ENCODE results near the gene COA8.
"Not testable (repeated sequence)": the region's sequence is repeated elsewhere in the genome, so short reads cannot be mapped to it uniquely, and the experiment has no call there.

COA8 gene

GRCh38 chr14:103562429-103563225 lies at the start of gene COA8, which contains the start of gene BAG5:
Gene COA8 (plus strand): TSS chr14:103562960. CDS start chr14:103563002, 42 bp downstream.
Gene BAG5 (minus strand): TSS chr14:103562657. CDS start chr14:103561164, 1,493 bp downstream.
- peak; percentile 34 for DNase-seq

- DNase-seq = no peak
Measured at GRCh38 chr14:103514596-103515421, 48.0 kb upstream of the COA8 start.

- DNase-seq = no peak
Measured at GRCh38 chr14:103516426-103517173, 46.2 kb upstream of the COA8 start.

GRCh38 chr14:103517174-103517566 lies 45.6 kb upstream of the COA8 start:
- no peak for DNase-seq

GRCh38 chr14:103517721-103518421 lies 44.9 kb upstream of the COA8 start:
- DNase-seq = no peak

GRCh38 chr14:103518422-103519042 lies 44.2 kb upstream of the COA8 start:
- DNase-seq = no peak

GRCh38 chr14:103519043-103519836 lies 43.5 kb upstream of the COA8 start:
- DNase-seq = no peak

- no peak for DNase-seq
Measured at GRCh38 chr14:103519837-103520212, 42.9 kb upstream of the COA8 start.

GRCh38 chr14:103520269-103520656 lies 42.5 kb upstream of the COA8 start:
- no peak for DNase-seq

- DNase-seq = peak; percentile 8
Measured at GRCh38 chr14:103520657-103521437, 41.9 kb upstream of the COA8 start.

- DNase-seq = no peak
Measured at GRCh38 chr14:103521438-103521950, 41.3 kb upstream of the COA8 start.

GRCh38 chr14:103521951-103522563 lies 40.7 kb upstream of the COA8 start:
- no peak for DNase-seq

GRCh38 chr14:103522649-103523574 lies 39.8 kb upstream of the COA8 start, which contains the start of gene CKB:
Gene CKB (minus strand): TSS chr14:103522830. CDS start chr14:103522493, 337 bp downstream.
- no peak for DNase-seq

GRCh38 chr14:103523575-103523954 lies 39.2 kb upstream of the COA8 start:
- DNase-seq = no peak

- DNase-seq = no peak
Measured at GRCh38 chr14:103524002-103524935, 38.5 kb upstream of the COA8 start.

- DNase-seq = not testable (repeated sequence)
Measured at GRCh38 chr14:103525430-103526246, 37.1 kb upstream of the COA8 start.
